AG04449 (cell line): ENCODE measurements around the gene AEBP1.

Experiments
- CTCF ChIA-PET: fragments of 350-600 bp; formaldehyde crosslinking; extraction: SDS; loops from one replicate; lab custom pipeline; 2021; ENCODE audit warnings: antibody characterized with exemption; lab: Yijun Ruan, JAX
- POLR2A ChIA-PET: fragments of 400-600, 350-600 bp; formaldehyde crosslinking; extraction: SDS; loops from one replicate; lab custom pipeline; 2020; ENCODE audit warnings: antibody characterized with exemption, inconsistent platforms; lab: Yijun Ruan, JAX
- DNase-seq: peaks from one replicate; pipeline ENCODE4 v3.0.0-alpha.2; 2010; ENCODE audit warnings: low read depth, low spot score
- H3K4me3 ChIP-seq: 2 replicates; pipeline ENCODE4 v1.5.1; 2011; ENCODE audit warnings: low read depth, mild to moderate bottlenecking, control low read depth, low read length
- CTCF ChIP-seq: IDR thresholded peaks from one replicate; pipeline ENCODE4 v1.5.1; 2011; ENCODE audit warnings: mild to moderate bottlenecking, moderate library complexity, low read length, control low read depth, inconsistent platforms; ENCODE audit not compliant: insufficient read depth; ENCODE audit errors: missing control alignments

AEBP1 gene

GRCh38 chr7:44077061-44077460 lies 27.1 kb upstream of the AEBP1 start:
- no peak for DNase-seq
- no peak for TF ChIP-seq CTCF

GRCh38 chr7:44077681-44078091 lies 26.5 kb upstream of the AEBP1 start:
- CTCF ChIA-PET = interaction anchor here (1.0 to 2.5 kb wide), 2 partner anchors 118 to 131 kb away, joined by 3 to 9 read pairs; no protein-coding TSS in a partner anchor

More at GRCh38 chr7:44077061-44077460, 27.1 kb upstream of the AEBP1 start:
- POLR2A ChIA-PET = no interaction called here
- CTCF ChIA-PET = interaction anchor here (1.7 kb wide), 1 partner anchor 126 kb away, joined by 4 read pairs; no protein-coding TSS in a partner anchor
- no peak overlapping the region for H3K4me3 ChIP-seq

GRCh38 chr7:44078521-44078920 lies 25.6 kb upstream of the AEBP1 start:
- TF ChIP-seq CTCF = no peak
- H3K4me3 ChIP-seq = no peak overlapping the region
- POLR2A ChIA-PET = interaction anchor here (0.9 kb wide), 1 partner anchor 10 kb away, joined by 3 read pairs; no protein-coding TSS in a partner anchor
- CTCF ChIA-PET = interaction anchor here (0.9 to 2.5 kb wide), 3 partner anchors 9 to 130 kb away, joined by 3 to 9 read pairs (median 3); no protein-coding TSS in a partner anchor
- DNase-seq = no peak

More at GRCh38 chr7:44077681-44078091, 26.5 kb upstream of the AEBP1 start:
- POLR2A ChIA-PET = interaction anchor here (0.9 kb wide), 1 partner anchor 9 kb away, joined by 3 read pairs; no protein-coding TSS in a partner anchor
- no peak overlapping the region for H3K4me3 ChIP-seq
- no peak for DNase-seq
- TF ChIP-seq CTCF = no peak

- POLR2A ChIA-PET = interaction anchor here (1.7 kb wide), 1 partner anchor 12 kb away, joined by 5 read pairs; no protein-coding TSS in a partner anchor
- H3K4me3 ChIP-seq = no peak overlapping the region
- no peak for DNase-seq
- no peak for TF ChIP-seq CTCF
- CTCF ChIA-PET = interaction anchor here (1.4 to 2.5 kb wide), 2 partner anchors 107 to 117 kb away, joined by 3 to 9 read pairs; no protein-coding TSS in a partner anchor
These were observed 24.7 kb upstream of the AEBP1 start for GRCh38 chr7:44079331-44080021.

GRCh38 chr7:44080118-44080517 lies 24.0 kb upstream of the AEBP1 start:
- CTCF ChIA-PET = interaction anchor here (1.1 to 2.5 kb wide), 7 partner anchors 8 to 121 kb away, joined by 3 to 12 read pairs (median 6); partner anchors contain the start of gene YKT6
- no peak for TF ChIP-seq CTCF
- no peak for DNase-seq
- H3K4me3 ChIP-seq = no peak overlapping the region
- POLR2A ChIA-PET = interaction anchor here (1.7 kb wide), 1 partner anchor 13 kb away, joined by 5 read pairs; no protein-coding TSS in a partner anchor
